Measurements from ENCODE around the gene HTR7. TPM values are rescaled to one million over a fixed set of nuclear protein-coding genes. Genes with fewer than 3 reads are reported as not detected.

The HTR7 gene
- total and polyA plus RNA-seq, 7 donors: 0.31 to 1.4 (median 0.75) TPM; not detected in 1

- 62 to 82% methylated on average over 2 of the region's 2 CpGs for WGBS, 2 donors
- TF ChIP-seq POLR2A (IDR thresholded peaks at IDR 0.05) (no peak), POLR2AphosphoS5 (IDR thresholded peaks at IDR 0.05) (no peak), CTCF (IDR thresholded peaks at IDR 0.05) (no peak), EP300 (IDR thresholded peaks at IDR 0.05) (no peak)
- no peaks in the 10 kb centered on the region for H3K27me3 ChIP-seq
- no peaks in the 10 kb centered on the region for H3K36me3 ChIP-seq
- DNase-seq: no peak
- no peaks in the 10 kb centered on the region for H3K4me1 ChIP-seq
- no peaks in the 10 kb centered on the region for H3K9me3 ChIP-seq
- H3K27ac ChIP-seq: no peak overlapping the region
- intact Hi-C loops (cut with DNase I): no loop called here
- H3K4me3 ChIP-seq: no peak overlapping the region
These were observed 117.6 kb downstream of the HTR7 start for GRCh38 chr10:90740265-90740664.

GRCh38 chr10:90738885-90739284 is 119.0 kb downstream of the HTR7 start:
- 47 to 55% methylated on average over 2 of the region's 2 CpGs for WGBS, 2 donors
- no peaks in the 10 kb centered on the region for H3K36me3 ChIP-seq
- H3K4me1 ChIP-seq: no peaks in the 10 kb centered on the region
- H3K4me3 ChIP-seq: no peak overlapping the region
- no peaks in the 10 kb centered on the region for H3K27me3 ChIP-seq
- no peak for DNase-seq
- H3K9me3 ChIP-seq: no peaks in the 10 kb centered on the region
- TF ChIP-seq POLR2A (IDR thresholded peaks at IDR 0.05): no peak
- TF ChIP-seq EP300 (IDR thresholded peaks at IDR 0.05): no peak
- TF ChIP-seq CTCF (IDR thresholded peaks at IDR 0.05): no peak
- TF ChIP-seq POLR2AphosphoS5 (IDR thresholded peaks at IDR 0.05): no peak
- no peak overlapping the region for H3K27ac ChIP-seq
- intact Hi-C loops (cut with DNase I): no loop called here

- Histone ChIP-seq H3K4me3 (no peak overlapping the region), H3K27ac (no peak overlapping the region), H3K27me3 (no peaks in the 10 kb centered on the region), H3K36me3 (no peaks in the 10 kb centered on the region), H3K4me1 (no peaks in the 10 kb centered on the region), H3K9me3 (no peaks in the 10 kb centered on the region)
- 71 to 80% methylated on average over 2 of the region's 2 CpGs for WGBS, 2 donors
- TF ChIP-seq EP300 (IDR thresholded peaks at IDR 0.05): no peak
- TF ChIP-seq POLR2A (IDR thresholded peaks at IDR 0.05): no peak
- TF ChIP-seq CTCF (IDR thresholded peaks at IDR 0.05): no peak
- TF ChIP-seq POLR2AphosphoS5 (IDR thresholded peaks at IDR 0.05): no peak
- intact Hi-C loops (cut with DNase I): no loop called here
- no peak for DNase-seq
These were observed 123.4 kb downstream of the HTR7 start for GRCh38 chr10:90734415-90734814.

GRCh38 chr10:90732581-90732980 is 125.3 kb downstream of the HTR7 start:
- Histone ChIP-seq H3K27ac (no peak overlapping the region), H3K4me1 (no peaks in the 10 kb centered on the region), H3K4me3 (no peak overlapping the region), H3K27me3 (no peaks in the 10 kb centered on the region), H3K36me3 (no peaks in the 10 kb centered on the region), H3K9me3 (no peaks in the 10 kb centered on the region)
- TF ChIP-seq POLR2A (IDR thresholded peaks at IDR 0.05) (no peak), POLR2AphosphoS5 (IDR thresholded peaks at IDR 0.05) (no peak), CTCF (IDR thresholded peaks at IDR 0.05) (no peak), EP300 (IDR thresholded peaks at IDR 0.05) (no peak)
- WGBS, 2 donors: 69 to 75% methylated on average over 3 of the region's 3 CpGs
- DNase-seq: no peak
- intact Hi-C loops (cut with DNase I): no loop called here

GRCh38 chr10:90723416-90724068 is 134.3 kb downstream of the HTR7 start:
- 38 to 51% methylated on average over 6 of the region's 6 CpGs for WGBS, 2 donors
- Histone ChIP-seq H3K4me3 (no peak overlapping the region), H3K36me3 (no peaks in the 10 kb centered on the region), H3K27ac (no peak overlapping the region), H3K9me3 (no peaks in the 10 kb centered on the region), H3K4me1 (no peaks in the 10 kb centered on the region), H3K27me3 (no peaks in the 10 kb centered on the region)
- no peak for TF ChIP-seq EP300 (IDR thresholded peaks at IDR 0.05)
- no peak for TF ChIP-seq POLR2AphosphoS5 (IDR thresholded peaks at IDR 0.05)
- no peak for TF ChIP-seq POLR2A (IDR thresholded peaks at IDR 0.05)
- TF ChIP-seq CTCF (IDR thresholded peaks at IDR 0.05): no peak
- DNase-seq: no peak
- intact Hi-C loops (cut with DNase I): no loop called here
